Measurements from ENCODE around the gene HDHD2.

DNA sequence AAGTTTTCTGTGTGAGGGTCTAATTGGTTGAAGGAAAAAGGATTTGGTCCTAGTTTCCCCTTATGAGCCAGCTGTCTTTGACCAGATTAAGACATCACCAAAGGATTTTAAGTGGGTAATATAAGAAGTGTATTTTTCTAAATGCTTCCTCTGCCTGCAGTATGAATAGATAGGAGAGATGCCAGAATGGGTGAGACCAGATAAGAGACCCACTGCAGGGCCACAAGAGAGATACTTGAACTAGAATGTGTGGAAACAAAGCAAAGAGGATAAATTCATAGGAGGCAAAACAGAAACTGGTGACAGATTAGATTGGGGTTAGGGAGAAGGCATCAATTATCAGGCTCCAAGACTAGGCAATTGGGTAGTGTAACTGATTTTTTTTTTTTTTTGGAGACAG, 1.1 kb upstream of the HDHD2 start:
- TF ChIP-seq TBL1XR1 (IDR thresholded peaks at IDR 0.05; ENCODE audit: borderline replicate concordance, low read length, partially characterized antibody) (no peak), POLR2A (IDR thresholded peaks at IDR 0.05; ENCODE audit: insufficient read depth in 1 of 2, low read depth in 2 of 2, low read length in 2 of 2) (no peak), GABPA (IDR thresholded peaks at IDR 0.05; ENCODE audit: low read depth, low read length) (no peak), GABPA (CRISPR knock-in tag; IDR thresholded peaks at IDR 0.05; ENCODE audit: low read depth) (no peak)
- TF ChIP-seq, protein P1, sequence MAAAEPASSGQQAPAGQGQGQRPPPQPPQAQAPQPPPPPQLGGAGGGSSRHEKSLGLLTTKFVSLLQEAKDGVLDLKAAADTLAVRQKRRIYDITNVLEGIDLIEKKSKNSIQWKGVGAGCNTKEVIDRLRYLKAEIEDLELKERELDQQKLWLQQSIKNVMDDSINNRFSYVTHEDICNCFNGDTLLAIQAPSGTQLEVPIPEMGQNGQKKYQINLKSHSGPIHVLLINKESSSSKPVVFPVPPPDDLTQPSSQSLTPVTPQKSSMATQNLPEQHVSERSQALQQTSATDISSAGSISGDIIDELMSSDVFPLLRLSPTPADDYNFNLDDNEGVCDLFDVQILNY (CRISPR knock-in tag; conservative IDR thresholded peaks at IDR 0.05): no peak
